HCT116 (cell line): ENCODE results near the gene FOXJ1. TPM values are rescaled to one million over a fixed set of nuclear protein-coding genes. Genes with fewer than 3 reads are reported as not detected.

Experiments used
- ATAC-seq: fragments of 200-7000 bp; cut with Tn5 transposase; 2 replicates; pipeline ENCODE4 v1.9.1; 2020; ENCODE audit warnings: mild to moderate bottlenecking, moderate library complexity
- BruUV-seq: library from RNA; stranded (reverse); fragments of 400-500 nt; replicated peaks from 2 replicates; lab custom pipeline; 2021; lab: Mats Ljungman, UMichigan
- CTCF ChIA-PET: fragments of 300-600 bp; sonication (Branson Sonifier 250); formaldehyde crosslinking; loops from one replicate; lab custom pipeline; 2021; ENCODE audit warnings: antibody characterized with exemption; lab: Charles Lee
- POLR2A ChIA-PET: fragments of 300-600, 350-600 bp; sonication (Branson Sonifier 250); formaldehyde crosslinking; loops from one replicate; lab custom pipeline; 2021; ENCODE audit warnings: antibody characterized with exemption; lab: Charles Lee
- RAD21 ChIA-PET, 2 experiments: fragments of 300-600 bp; sonication (Branson Sonifier 250); formaldehyde crosslinking; loops; one replicate each; lab custom pipeline; 2023; ENCODE audit warnings: low total read pairs in 2 of 2; ENCODE audit not compliant: uncharacterized antibody in 2 of 2, unreplicated experiment in 2 of 2, low non-redundant PET in 1 of 2; lab: Charles Lee
- DNase-seq: peaks from one replicate; pipeline ENCODE4 v3.0.0-alpha.2; 2010; ENCODE audit warnings: low read depth, low spot score
- H2AFZ ChIP-seq: fragments of 200-600 bp; shearing (Covaris generic), sonication (generic); 2 replicates; pipeline ENCODE4 v1.6.1; 2017; ENCODE audit warnings: low read depth, mixed run types, mixed read lengths, antibody characterized with exemption, low read length; ENCODE audit not compliant: poor library complexity, severe bottlenecking
- H3K27ac ChIP-seq: 2 replicates; pipeline ENCODE4 v1.5.1; 2012; ENCODE audit warnings: low read depth, low read length
- H3K27me3 ChIP-seq: fragments of 200-600 bp; sonication (generic); 2 replicates; pipeline ENCODE4 v1.6.1; 2016; ENCODE audit warnings: mixed run types, low read length, mixed read lengths; ENCODE audit not compliant: insufficient read depth
- H3K36me3 ChIP-seq, 2 experiments: fragments of 200-500 bp in 1 of 2; fragments of 200-600 bp in 1 of 2; sonication (Bioruptor generic) in 1 of 2; sonication (generic) in 1 of 2; 2 replicates each; pipeline versions ENCODE4 v1.5.1 to v1.6.1; 2014 to 2016; ENCODE audit warnings: low read length in 2 of 2, inconsistent platforms in 1 of 2, mixed read lengths in 1 of 2, mixed run types in 1 of 2; ENCODE audit not compliant: insufficient read depth in 2 of 2, control insufficient read depth in 1 of 2
- H3K4me1 ChIP-seq, 2 experiments: fragments of 200-600 bp in 1 of 2; sonication (generic) in 1 of 2; 2 replicates each; pipeline versions ENCODE4 v1.5.1 to v1.6.1; 2012 to 2017; ENCODE audit warnings: low read length in 2 of 2, inconsistent platforms in 1 of 2, mild to moderate bottlenecking in 1 of 2, mixed read lengths in 1 of 2, mixed run types in 1 of 2, moderate library complexity in 1 of 2; ENCODE audit not compliant: insufficient read depth in 2 of 2, control insufficient read depth in 1 of 2
- H3K4me2 ChIP-seq: fragments of 200-600 bp; sonication (generic); 2 replicates; pipeline ENCODE4 v1.6.1; 2017; ENCODE audit warnings: mixed run types, low read length, mixed read lengths
- H3K4me3 ChIP-seq, 2 experiments: fragments of 200-600 bp in 1 of 2; sonication (generic) in 1 of 2; replicated peaks in 1 of 2; 2 replicates each; pipeline ENCODE4 v1.5.1; 2011 to 2016; ENCODE audit warnings: low read length in 2 of 2, control low read depth in 1 of 2, low read depth in 1 of 2, mild to moderate bottlenecking in 1 of 2, mixed read lengths in 1 of 2, mixed run types in 1 of 2
- H3K79me2 ChIP-seq: fragments of 200-600 bp; sonication (generic); 2 replicates; pipeline ENCODE4 v1.6.1; 2017; ENCODE audit warnings: mild to moderate bottlenecking, mixed run types, low read length, moderate library complexity, mixed read lengths; ENCODE audit not compliant: insufficient read depth
- H3K9ac ChIP-seq: fragments of 200-600 bp; sonication (generic); 2 replicates; pipeline ENCODE4 v1.6.1; 2016; ENCODE audit warnings: low read length, mixed read lengths
- H3K9me2 ChIP-seq: fragments of 200-600 bp; sonication (generic), shearing (Covaris generic); 2 replicates; pipeline ENCODE4 v1.6.1; 2017; ENCODE audit warnings: mixed run types, mild to moderate bottlenecking, moderate library complexity; ENCODE audit not compliant: insufficient read depth
- H3K9me3 ChIP-seq, 2 experiments: fragments of 200-500 bp in 1 of 2; fragments of 200-600 bp in 1 of 2; sonication (Bioruptor generic) in 1 of 2; sonication (generic) in 1 of 2; 2 replicates each; pipeline ENCODE4 v1.6.1; 2014 to 2017; ENCODE audit warnings: low read length in 2 of 2, mixed read lengths in 2 of 2, inconsistent platforms in 1 of 2, low read depth in 1 of 2, mild to moderate bottlenecking in 1 of 2, mixed run types in 1 of 2, moderate library complexity in 1 of 2; ENCODE audit not compliant: control insufficient read depth in 1 of 2, insufficient read depth in 1 of 2
- H4K20me1 ChIP-seq: fragments of 200-600 bp; sonication (generic), shearing (Covaris generic); 2 replicates; pipeline ENCODE4 v1.6.1; 2017; ENCODE audit warnings: mixed run types, mild to moderate bottlenecking, moderate library complexity; ENCODE audit not compliant: insufficient read depth
- POLR2A ChIP-seq: IDR thresholded peaks from 2 replicates; pipeline ENCODE4 v1.7.0; 2011; ENCODE audit warnings: borderline replicate concordance; ENCODE audit not compliant: insufficient read depth, insufficient read length; ENCODE audit errors: extremely low read depth
- SIN3A ChIP-seq: IDR thresholded peaks from 2 replicates; pipeline ENCODE4 v1.6.1; 2012; ENCODE audit warnings: low read depth
- TCF7L2 ChIP-seq: IDR thresholded peaks from 2 replicates; pipeline ENCODE4 v1.7.0; 2011; ENCODE audit warnings: borderline replicate concordance, inconsistent platforms; ENCODE audit not compliant: insufficient read depth, insufficient read length; ENCODE audit errors: extremely low read depth
- ZBTB33 ChIP-seq: IDR thresholded peaks from 2 replicates; pipeline ENCODE4 v1.6.1; 2011; ENCODE audit warnings: mild to moderate bottlenecking, low read length, moderate library complexity; ENCODE audit not compliant: insufficient replicate concordance; ENCODE audit errors: extremely low read depth
- intact Hi-C: fragments of 100-400 bp; cut with micrococcal nuclease; formaldehyde crosslinking; loops from 2 replicates; pipeline ENCODE4 v1.10.0; 2022
- total RNA-seq: library from RNA; stranded (reverse); gene quantifications from one replicate; pipeline ENCODE4 v1.2.1, GENCODE V29; 2021; ENCODE audit not compliant: unreplicated experiment
- TF ChIP-seq, protein P1 (sequence below), 3 experiments: fragments of 200-600 bp in 1 of 3; sonication (generic) in 1 of 3; IDR thresholded peaks in 2 of 3; conservative IDR thresholded peaks in 1 of 3; 2 replicates each; pipeline ENCODE4 v1.5.1; 2012 to 2017; ENCODE audit warnings: low read depth in 2 of 3, low read length in 2 of 3, antibody characterized with exemption in 1 of 3, borderline replicate concordance in 1 of 3, control low read depth in 1 of 3, mild to moderate bottlenecking in 1 of 3, mixed read lengths in 1 of 3, mixed run types in 1 of 3, moderate library complexity in 1 of 3; ENCODE audit not compliant: insufficient read depth in 1 of 3
- TF ChIP-seq, protein P2 (sequence below): IDR thresholded peaks from 2 replicates; pipeline ENCODE4 v1.6.1; 2012

FOXJ1 gene
- total RNA-seq, 1 experiment from 2014 or later, result 0.61 TPM

DNA sequence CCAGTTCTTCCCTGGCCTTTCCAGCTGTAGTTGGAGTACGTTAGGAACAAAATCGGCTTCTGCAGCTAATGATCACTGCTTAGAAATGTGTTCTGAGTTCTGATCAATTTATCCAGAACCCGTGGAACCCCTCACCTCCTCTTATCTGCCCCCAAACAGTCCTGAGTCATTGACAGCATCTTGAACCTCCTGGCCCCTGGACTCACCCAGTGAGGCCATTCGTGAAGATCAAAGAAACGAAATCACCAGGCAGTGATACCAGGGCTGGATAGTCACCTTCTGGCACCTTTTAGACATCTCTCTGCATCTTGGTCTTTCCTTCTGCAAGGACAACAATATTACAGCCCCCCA lies 20.4 kb downstream of the FOXJ1 start:
- Histone ChIP-seq H3K4me2 (peak overlapping the region; percentile 72), H3K36me3 (no peaks in the 10 kb centered on the region)
- CTCF ChIA-PET, result interaction anchor here (1.0 to 10.0 kb wide), 8 partner anchors 12 to 169 kb away, joined by 3 to 132 read pairs (median 8); no protein-coding TSS in a partner anchor
- DNase-seq, result no peak
- TF ChIP-seq TCF7L2 (peak; percentile 6), SIN3A (no peak)
- TF ChIP-seq, all 23 proteins: peak for 1
- no TSS peak for BruUV-seq
- Histone ChIP-seq H3K9ac (peak overlapping the region; percentile 37; the same call in 1 of the 2 replicates), H3K9me2 (no peaks in the 10 kb centered on the region), H4K20me1 (no peaks in the 10 kb centered on the region), H3K27me3 (no peaks in the 10 kb centered on the region), H2AFZ (peak overlapping the region; percentile 35), H3K9me3 (no peaks in the 10 kb centered on the region), H3K4me1 (peaks cover 0 to 15% of the 10 kb centered on the region in 2 experiments; a peak in 2 of 4 replicates), H3K4me3 (no peak overlapping the region), H3K27ac (no peak overlapping the region), H3K79me2 (no peaks in the 10 kb centered on the region)
- intact Hi-C loops, result loop anchor here (1.0 kb wide), 2 partner anchors 62 to 159 kb away; no protein-coding TSS in a partner anchor
- no peak for ATAC-seq
- RAD21 ChIA-PET, result interaction anchor here (0.7 to 1.3 kb wide), 5 partner anchors 51 to 250 kb away, joined by 3 to 12 read pairs (median 7); no protein-coding TSS in a partner anchor
- POLR2A ChIA-PET, result no interaction called here

DNA sequence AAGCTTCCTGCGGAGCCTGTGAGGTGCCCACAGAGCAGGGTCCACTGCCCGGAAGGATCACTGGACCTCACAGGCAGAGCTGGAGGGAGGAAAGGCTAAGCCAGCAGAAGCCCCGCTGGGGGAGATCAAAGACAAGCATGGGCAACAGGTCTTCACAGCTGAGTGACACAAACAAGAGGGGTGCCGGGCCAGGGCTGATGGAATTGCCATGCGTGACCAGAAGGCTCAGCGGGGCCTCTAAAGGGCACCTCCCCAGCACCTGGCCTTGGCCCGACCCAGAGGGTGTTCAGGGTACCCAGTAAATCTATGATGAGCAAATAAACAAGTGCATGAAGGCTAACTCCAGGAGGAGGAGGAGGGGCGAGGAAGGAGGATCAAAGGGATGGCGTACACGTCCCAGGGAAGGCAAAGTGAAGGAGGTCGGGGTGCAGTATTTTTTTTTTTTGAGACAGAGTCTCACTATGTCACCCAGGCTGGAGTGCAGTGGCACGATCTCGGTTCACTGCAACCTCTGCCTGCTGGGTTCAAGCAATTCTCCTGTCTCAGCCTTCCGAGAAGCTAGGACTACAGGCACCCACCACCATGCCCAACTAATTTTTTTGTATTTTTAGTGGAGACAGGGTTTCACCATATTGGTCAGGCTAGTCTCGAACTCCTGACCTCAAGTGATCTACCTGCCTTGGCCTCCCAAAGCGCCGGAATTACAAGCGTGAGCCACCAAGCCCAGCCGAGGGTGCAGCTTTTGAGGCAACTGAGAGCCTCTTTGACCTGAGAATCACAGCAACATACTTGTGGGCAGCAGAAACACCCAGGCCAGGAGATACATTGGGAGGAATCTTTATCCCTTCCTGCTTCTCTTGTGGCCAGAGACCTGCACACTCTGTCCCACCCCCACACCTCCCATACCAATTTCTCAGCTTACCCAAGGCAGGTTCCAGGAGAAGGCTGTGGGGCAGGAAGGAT lies 21.4 kb downstream of the FOXJ1 start:
- H3K4me1 ChIP-seq, result peaks cover 0 to 15% of the 10 kb centered on the region in 2 experiments; a peak in 2 of 4 replicates
- TF ChIP-seq POLR2A, result no peak
- TF ChIP-seq, protein P1, sequence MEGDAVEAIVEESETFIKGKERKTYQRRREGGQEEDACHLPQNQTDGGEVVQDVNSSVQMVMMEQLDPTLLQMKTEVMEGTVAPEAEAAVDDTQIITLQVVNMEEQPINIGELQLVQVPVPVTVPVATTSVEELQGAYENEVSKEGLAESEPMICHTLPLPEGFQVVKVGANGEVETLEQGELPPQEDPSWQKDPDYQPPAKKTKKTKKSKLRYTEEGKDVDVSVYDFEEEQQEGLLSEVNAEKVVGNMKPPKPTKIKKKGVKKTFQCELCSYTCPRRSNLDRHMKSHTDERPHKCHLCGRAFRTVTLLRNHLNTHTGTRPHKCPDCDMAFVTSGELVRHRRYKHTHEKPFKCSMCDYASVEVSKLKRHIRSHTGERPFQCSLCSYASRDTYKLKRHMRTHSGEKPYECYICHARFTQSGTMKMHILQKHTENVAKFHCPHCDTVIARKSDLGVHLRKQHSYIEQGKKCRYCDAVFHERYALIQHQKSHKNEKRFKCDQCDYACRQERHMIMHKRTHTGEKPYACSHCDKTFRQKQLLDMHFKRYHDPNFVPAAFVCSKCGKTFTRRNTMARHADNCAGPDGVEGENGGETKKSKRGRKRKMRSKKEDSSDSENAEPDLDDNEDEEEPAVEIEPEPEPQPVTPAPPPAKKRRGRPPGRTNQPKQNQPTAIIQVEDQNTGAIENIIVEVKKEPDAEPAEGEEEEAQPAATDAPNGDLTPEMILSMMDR (IDR thresholded peaks at IDR 0.05 in 2 of 3, conservative IDR thresholded peaks at IDR 0.05 in 1 of 3; ENCODE audit: borderline replicate concordance in 1 of 3, insufficient read depth in 1 of 3, low read depth in 2 of 3, low read length in 2 of 3), result no peak
- no peak for TF ChIP-seq SIN3A
- TF ChIP-seq, protein P2, sequence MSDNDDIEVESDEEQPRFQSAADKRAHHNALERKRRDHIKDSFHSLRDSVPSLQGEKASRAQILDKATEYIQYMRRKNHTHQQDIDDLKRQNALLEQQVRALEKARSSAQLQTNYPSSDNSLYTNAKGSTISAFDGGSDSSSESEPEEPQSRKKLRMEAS, result no peak
- TF ChIP-seq ZBTB33, result no peak
- no peak overlapping the region for H3K4me3 ChIP-seq
- no peak for ATAC-seq
- no peak for DNase-seq
- intact Hi-C loops, result no loop called here
- POLR2A ChIA-PET, result interaction anchor here (0.6 kb wide), 1 partner anchor 62 kb away, joined by 3 read pairs; no protein-coding TSS in a partner anchor
- CTCF ChIA-PET, result interaction anchor here (0.6 to 10.0 kb wide), 7 partner anchors 8 to 160 kb away, joined by 3 to 132 read pairs (median 6); no protein-coding TSS in a partner anchor
- H3K9me2 ChIP-seq, result no peaks in the 10 kb centered on the region
- no peaks in the 10 kb centered on the region for H3K36me3 ChIP-seq
- H3K9ac ChIP-seq, result no peak overlapping the region
- RAD21 ChIA-PET, result no interaction called here
- no peak overlapping the region for H3K4me2 ChIP-seq
- H3K9me3 ChIP-seq, result no peaks in the 10 kb centered on the region
- no peaks in the 10 kb centered on the region for H3K79me2 ChIP-seq
- H3K27me3 ChIP-seq, result no peaks in the 10 kb centered on the region
- no peaks in the 10 kb centered on the region for H4K20me1 ChIP-seq
- no TSS peak for BruUV-seq
- H2AFZ ChIP-seq, result no peak overlapping the region
- no peak overlapping the region for H3K27ac ChIP-seq
